Heart left ventricle (tissue), 16 donors: ENCODE results near the gene CFAP46. TPM values are rescaled to one million over a fixed set of nuclear protein-coding genes. Genes with fewer than 3 reads are reported as not detected.

Source experiments
- ATAC-seq, 4 donors: fragments of 200-7000 bp; cut with Tn5 transposase; one replicate each; pipeline ENCODE4 v1.9.1; 2020 to 2022; ENCODE audit warnings: moderate library complexity in 4 of 4, mild to moderate bottlenecking in 3 of 4, moderate number of reproducible peaks in 1 of 4
- DNase-seq, 5 donors: peaks; one replicate each; pipeline ENCODE4 v3.0.0-alpha.2; 2020
- H3K27ac ChIP-seq, 12 donors: fragments of 200-600 bp; sonication (generic) in 4 of 12; one replicate each; pipeline versions ENCODE4 v1.5.0 to v1.8.0; 2016 to 2022; ENCODE audit warnings: mild to moderate bottlenecking in 2 of 12
- H3K27me3 ChIP-seq, 9 donors: fragments of 200-600 bp; sonication (generic) in 2 of 9; one replicate each; pipeline versions ENCODE4 v1.5.1 to v1.8.0; 2016 to 2022; ENCODE audit warnings: mild to moderate bottlenecking in 3 of 9
- H3K36me3 ChIP-seq, 9 donors: fragments of 200-600 bp; sonication (generic) in 2 of 9; one replicate each; pipeline versions ENCODE4 v1.5.0 to v1.8.0; 2018 to 2022; ENCODE audit warnings: mild to moderate bottlenecking in 2 of 9
- H3K4me1 ChIP-seq, 12 donors: fragments of 200-600 bp; sonication (generic) in 4 of 12; one replicate each; pipeline versions ENCODE4 v1.5.0 to v1.8.0; 2016 to 2022; ENCODE audit warnings: mild to moderate bottlenecking in 3 of 12
- H3K4me3 ChIP-seq, 12 donors: fragments of 200-600 bp; sonication (generic) in 4 of 12; one replicate each; pipeline versions ENCODE4 v1.5.0 to v1.8.0; 2017 to 2022; ENCODE audit warnings: mild to moderate bottlenecking in 9 of 12, moderate library complexity in 4 of 12
- H3K9me3 ChIP-seq, 12 donors: fragments of 200-600 bp; sonication (generic) in 4 of 12; one replicate each; pipeline versions ENCODE4 v1.5.0 to v1.8.0; 2016 to 2022; ENCODE audit warnings: mild to moderate bottlenecking in 1 of 12
- POLR2A ChIP-seq, 2 donors: fragments of 450-650 bp; IDR thresholded peaks; one replicate each; pipeline ENCODE4 v1.6.1; 2017; ENCODE audit warnings: antibody characterized with exemption in 2 of 2, mild to moderate bottlenecking in 2 of 2, moderate library complexity in 2 of 2
- WGBS, 4 donors: extraction: QIAGEN DNeasy Blood & Tissue Kit in 2 of 4; methylation state at CpG; one replicate each; pipeline versions ENCODE4 v1.1.5 to v1.1.7; 2013 to 2018; 5-methylcytosine and 5-hydroxymethylcytosine counted together
- intact Hi-C, 10 donors: fragments of 100-400 bp; cut with DNase I; formaldehyde crosslinking; loops; one replicate each; pipeline versions ENCODE4 v1.11.1 to v1.14.2; 2022
- polyA plus RNA-seq, 2 donors: library from polyadenylated mRNA; stranded (reverse); fragments of 200-250 nt; gene quantifications; one replicate each; pipeline ENCODE4 v1.2.3, GENCODE V29; 2013
- total RNA-seq, 9 donors: library from RNA; depleted of rRNA in 2 of 9; stranded (reverse); fragments of >200 nt in 2 of 9; fragmentation: NEBNext Ultra II Directional in 3 of 9; extraction: Animal tissue kit (Norgen Biotek cat#: 25700) in 3 of 9; gene quantifications; one replicate each; pipeline versions ENCODE4 v1.1.0 to v1.2.4, GENCODE V29; 2016 to 2023
- TF ChIP-seq, protein P1 (sequence below), 12 donors: fragments of 200-600 bp; sonication (generic) in 4 of 12; IDR thresholded peaks; one replicate each; pipeline versions ENCODE4 v1.5.0 to v1.8.0; 2018 to 2022; ENCODE audit warnings: antibody characterized with exemption in 12 of 12, mild to moderate bottlenecking in 5 of 12
- donor health status: ischemic (EF 13 %, LVEDD 7.1; RV severe dilation, severe dysfunction).
- donor health status: healthy with polysubstance abuse.
- donor health status: DM: no; HTN: yes; CAD: no.
- donor health status: DM: no; HTN: no; CAD: no.
- donor health status: ischemic (EF 25% LVEDD 6.9; RV normal size, moderate dysfunction).
- donor health status: ischemic (EF 25% LVEDD 5.7; RV mildly dilated, moderate dysfunction).
- donor health status: healthy.
- donor health status: DM: yes; HTN: yes; CAD: no.
- donor health status: ischemic (EF 35%, LVEDD 5.7; RV mildly dilated, moderate dysfunction).
- donor health status: nonischemic (EF 11% LVEDD 7.7; RV severe dilation, severe dysfunction).
- donor health status: DM: yes; HTN: yes; CAD: no.
- donor health status: PGD.
- donor health status: ischemic (EF 29% LVEDD 5.4; RV normal size, mild dysfunction).
- donor health status: nonischemic (EF 23%, LVEDD 6.1; RV moderate dilation, normal function).

Gene CFAP46
- total and polyA plus RNA-seq, 11 donors = 0.61 to 1.8 (median 0.95) TPM

DNA sequence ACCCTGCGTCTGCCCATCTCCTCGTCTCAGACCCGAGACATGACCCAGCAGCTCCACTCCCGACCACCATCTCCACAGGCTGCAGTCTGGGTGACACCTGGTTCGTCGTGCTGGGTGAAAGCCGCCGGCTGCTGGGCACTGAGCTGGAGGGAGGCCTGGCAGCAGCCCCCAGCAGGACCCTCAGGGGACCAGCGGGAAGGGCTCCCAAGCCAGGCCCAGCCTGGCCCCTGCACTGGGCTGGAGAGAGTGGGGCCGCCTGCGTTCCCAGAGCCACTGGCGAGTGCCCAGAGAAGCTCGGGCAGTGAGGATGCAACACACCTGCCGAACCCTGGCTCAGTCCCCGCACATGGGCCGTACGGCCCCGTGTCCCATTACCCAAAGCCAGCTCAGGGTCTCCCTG is 21.3 kb downstream of the CFAP46 start:
- TF ChIP-seq, protein P1, sequence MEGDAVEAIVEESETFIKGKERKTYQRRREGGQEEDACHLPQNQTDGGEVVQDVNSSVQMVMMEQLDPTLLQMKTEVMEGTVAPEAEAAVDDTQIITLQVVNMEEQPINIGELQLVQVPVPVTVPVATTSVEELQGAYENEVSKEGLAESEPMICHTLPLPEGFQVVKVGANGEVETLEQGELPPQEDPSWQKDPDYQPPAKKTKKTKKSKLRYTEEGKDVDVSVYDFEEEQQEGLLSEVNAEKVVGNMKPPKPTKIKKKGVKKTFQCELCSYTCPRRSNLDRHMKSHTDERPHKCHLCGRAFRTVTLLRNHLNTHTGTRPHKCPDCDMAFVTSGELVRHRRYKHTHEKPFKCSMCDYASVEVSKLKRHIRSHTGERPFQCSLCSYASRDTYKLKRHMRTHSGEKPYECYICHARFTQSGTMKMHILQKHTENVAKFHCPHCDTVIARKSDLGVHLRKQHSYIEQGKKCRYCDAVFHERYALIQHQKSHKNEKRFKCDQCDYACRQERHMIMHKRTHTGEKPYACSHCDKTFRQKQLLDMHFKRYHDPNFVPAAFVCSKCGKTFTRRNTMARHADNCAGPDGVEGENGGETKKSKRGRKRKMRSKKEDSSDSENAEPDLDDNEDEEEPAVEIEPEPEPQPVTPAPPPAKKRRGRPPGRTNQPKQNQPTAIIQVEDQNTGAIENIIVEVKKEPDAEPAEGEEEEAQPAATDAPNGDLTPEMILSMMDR (IDR thresholded peaks at IDR 0.05) = no peak
- no peak for TF ChIP-seq POLR2A (IDR thresholded peaks at IDR 0.05)

DNA sequence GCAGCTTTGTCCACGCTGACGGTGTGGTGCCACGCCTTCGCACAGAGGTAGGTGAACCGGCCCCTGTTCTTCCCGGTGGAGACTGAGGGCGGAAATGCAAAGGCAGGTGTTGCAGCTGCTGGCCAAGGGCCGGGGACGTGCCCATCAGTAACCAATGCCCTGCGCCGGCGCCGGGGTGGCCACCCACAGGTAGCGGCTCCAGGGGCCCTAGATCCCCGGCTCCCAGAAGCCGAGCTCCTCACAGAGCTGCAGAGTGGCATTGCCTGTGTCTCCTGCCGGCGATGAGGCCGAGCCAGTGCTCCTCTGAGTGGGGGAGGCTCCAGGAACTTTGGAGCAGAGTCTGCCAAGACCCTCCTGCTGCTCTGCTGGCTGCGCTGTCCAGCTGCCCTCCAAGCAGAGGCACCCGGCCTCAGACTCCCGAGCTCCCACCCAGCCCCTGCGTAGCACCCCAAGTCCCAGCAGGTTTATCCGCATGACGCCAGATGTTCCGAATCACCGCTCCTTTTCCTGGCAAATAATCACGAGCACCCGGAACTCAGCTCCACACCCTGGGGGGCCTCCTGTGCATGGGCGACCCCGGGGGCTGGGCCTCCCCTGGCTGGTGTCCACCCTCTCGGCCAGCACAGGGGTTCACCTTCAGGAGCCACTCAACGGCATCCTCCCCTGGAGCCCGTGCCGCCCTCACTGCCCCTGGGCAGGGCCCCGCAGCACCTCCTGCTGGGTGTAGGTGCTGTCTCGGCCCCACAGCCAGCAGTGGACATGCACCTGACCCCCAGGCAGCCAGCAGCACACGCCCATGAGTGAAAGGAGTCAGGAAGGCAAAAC is 22.1 kb downstream of the CFAP46 start:
- ATAC-seq (no peak), DNase-seq (peak in 2 of 5 donors; percentile 21 to 59)
- Histone ChIP-seq H3K27me3 (peaks cover 0 to 7% (median 0%) of the 10 kb centered on the region in 9 donors), H3K36me3 (no peaks in the 10 kb centered on the region), H3K4me3 (no peak overlapping the region), H3K27ac (no peak overlapping the region), H3K4me1 (no peaks in the 10 kb centered on the region), H3K9me3 (no peaks in the 10 kb centered on the region)
- WGBS, 4 donors = 79 to 89% (median 83%) methylated on average over 29 to 38 of the region's 38 CpGs
- intact Hi-C loops = no loop called here
- TF ChIP-seq POLR2A (IDR thresholded peaks at IDR 0.05) = no peak
- TF ChIP-seq, protein P1 (IDR thresholded peaks at IDR 0.05) = no peak

More for the DNA sequence above, 21.3 kb downstream of the CFAP46 start:
- intact Hi-C loops = no loop called here
- Histone ChIP-seq H3K36me3 (no peaks in the 10 kb centered on the region), H3K27me3 (peaks cover 0 to 7% (median 0%) of the 10 kb centered on the region in 9 donors), H3K27ac (no peak overlapping the region), H3K9me3 (no peaks in the 10 kb centered on the region), H3K4me3 (no peak overlapping the region), H3K4me1 (no peaks in the 10 kb centered on the region)
- ATAC-seq (no peak), DNase-seq (peak in 2 of 5 donors; percentile 19 to 58)
- 88 to 92% (median 91%) methylated on average over 10 to 18 of the region's 18 CpGs for WGBS, 4 donors

DNA sequence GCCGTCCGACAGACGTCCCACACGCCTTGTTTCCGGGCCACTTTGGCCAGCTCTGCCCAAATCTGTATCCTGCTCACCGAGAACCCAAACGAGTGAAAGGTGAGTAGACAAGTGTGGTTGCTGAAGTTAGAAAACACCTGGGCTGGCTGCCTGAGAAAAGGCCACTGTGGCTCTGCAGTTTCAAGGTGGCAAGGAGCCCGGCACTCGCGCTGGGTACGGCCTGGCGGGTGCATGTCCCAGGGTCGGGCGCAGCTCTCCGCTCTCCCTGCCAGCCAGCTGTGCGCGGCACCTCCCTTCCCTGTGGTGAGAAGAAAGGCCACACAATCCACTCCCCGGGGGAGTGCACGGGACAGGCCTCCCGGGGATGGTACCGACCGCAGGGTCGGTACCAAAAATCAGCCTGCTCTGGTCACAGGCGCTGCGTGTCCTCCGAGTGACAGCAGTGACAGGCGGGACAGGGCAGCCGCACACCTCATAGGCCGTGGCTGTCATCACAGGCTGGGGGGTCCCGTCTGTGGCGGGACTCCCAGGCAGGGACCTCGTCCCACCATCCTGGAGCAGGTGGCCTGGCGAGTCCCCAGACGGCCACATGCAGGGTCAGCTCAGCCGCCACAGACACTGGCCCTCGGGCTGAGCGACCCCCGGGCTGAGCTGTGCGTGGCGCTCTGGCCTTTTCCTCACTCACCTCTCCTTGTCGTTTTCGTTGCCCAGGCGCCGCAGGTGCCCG is 22.8 kb downstream of the CFAP46 start:
- no peak overlapping the region for H3K27ac ChIP-seq
- H3K36me3 ChIP-seq = no peaks in the 10 kb centered on the region
- intact Hi-C loops = no loop called here
- WGBS, 4 donors = 89 to 96% (median 92%) methylated on average over 31 to 45 of the region's 45 CpGs
- DNase-seq = peak in 2 of 5 donors; percentile 9 to 43
- peaks cover 0 to 7% (median 0%) of the 10 kb centered on the region in 9 donors for H3K27me3 ChIP-seq
- H3K4me3 ChIP-seq = no peak overlapping the region
- no peak for ATAC-seq
- no peaks in the 10 kb centered on the region for H3K9me3 ChIP-seq
- TF ChIP-seq, protein P1 (IDR thresholded peaks at IDR 0.05) = no peak
- no peak for TF ChIP-seq POLR2A (IDR thresholded peaks at IDR 0.05)
- H3K4me1 ChIP-seq = no peaks in the 10 kb centered on the region
